PFSK-1 (cell line): ENCODE measurements around the gene ATG7.

Source experiments
- FOXP2 ChIP-seq: optimal IDR thresholded peaks from 2 replicates; pipeline ENCODE3; 2011; ENCODE audit warnings: borderline replicate concordance, control low read depth, inconsistent platforms; ENCODE audit not compliant: insufficient read depth; ENCODE audit errors: extremely low read length, extremely low read depth
- POLR2AphosphoS5 ChIP-seq: IDR thresholded peaks from 2 replicates; pipeline ENCODE4 v1.6.1; 2012; ENCODE audit warnings: low read depth, mild to moderate bottlenecking, control low read depth, low read length, moderate library complexity
- SIN3A ChIP-seq: IDR thresholded peaks from 2 replicates; pipeline ENCODE4 v1.6.1; 2012; ENCODE audit warnings: mild to moderate bottlenecking, low read length, moderate library complexity, borderline replicate concordance; ENCODE audit not compliant: insufficient read depth
- TAF1 ChIP-seq: IDR thresholded peaks from 2 replicates; pipeline ENCODE4 v1.6.1; 2012; ENCODE audit warnings: low read length, control low read depth, borderline replicate concordance; ENCODE audit not compliant: insufficient read depth
- TF ChIP-seq, protein P1 (sequence below), 2 experiments: IDR thresholded peaks; 2 replicates each; pipeline versions ENCODE4 v1.6.1 to v1.8.0; 2011 to 2012; ENCODE audit warnings: low read depth in 2 of 2, low read length in 2 of 2, control low read depth in 1 of 2, inconsistent platforms in 1 of 2, mild to moderate bottlenecking in 1 of 2, moderate library complexity in 1 of 2; ENCODE audit not compliant: insufficient read depth in 1 of 2

DNA sequence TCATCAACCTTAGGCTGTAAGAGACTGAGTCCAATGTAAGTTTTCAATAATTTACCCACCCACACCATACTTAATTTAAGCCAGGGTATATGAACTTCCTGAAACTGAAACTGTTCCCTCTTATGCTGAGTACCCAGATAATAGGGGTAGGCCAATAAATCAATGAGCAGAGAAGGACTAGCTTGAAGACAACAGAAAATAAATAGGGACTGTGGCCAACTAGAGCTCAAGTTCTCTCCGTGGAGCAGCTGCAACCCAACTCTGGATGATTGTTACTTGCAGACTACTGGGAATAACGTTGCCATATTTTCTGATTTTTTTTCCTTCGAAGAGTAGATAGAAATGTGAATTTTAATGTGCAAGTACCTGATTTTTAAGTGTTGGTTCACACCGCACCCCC, 128.0 kb downstream of the ATG7 start:
- TF ChIP-seq TAF1, result no peak
- no peak for TF ChIP-seq POLR2AphosphoS5
- TF ChIP-seq, protein P1, sequence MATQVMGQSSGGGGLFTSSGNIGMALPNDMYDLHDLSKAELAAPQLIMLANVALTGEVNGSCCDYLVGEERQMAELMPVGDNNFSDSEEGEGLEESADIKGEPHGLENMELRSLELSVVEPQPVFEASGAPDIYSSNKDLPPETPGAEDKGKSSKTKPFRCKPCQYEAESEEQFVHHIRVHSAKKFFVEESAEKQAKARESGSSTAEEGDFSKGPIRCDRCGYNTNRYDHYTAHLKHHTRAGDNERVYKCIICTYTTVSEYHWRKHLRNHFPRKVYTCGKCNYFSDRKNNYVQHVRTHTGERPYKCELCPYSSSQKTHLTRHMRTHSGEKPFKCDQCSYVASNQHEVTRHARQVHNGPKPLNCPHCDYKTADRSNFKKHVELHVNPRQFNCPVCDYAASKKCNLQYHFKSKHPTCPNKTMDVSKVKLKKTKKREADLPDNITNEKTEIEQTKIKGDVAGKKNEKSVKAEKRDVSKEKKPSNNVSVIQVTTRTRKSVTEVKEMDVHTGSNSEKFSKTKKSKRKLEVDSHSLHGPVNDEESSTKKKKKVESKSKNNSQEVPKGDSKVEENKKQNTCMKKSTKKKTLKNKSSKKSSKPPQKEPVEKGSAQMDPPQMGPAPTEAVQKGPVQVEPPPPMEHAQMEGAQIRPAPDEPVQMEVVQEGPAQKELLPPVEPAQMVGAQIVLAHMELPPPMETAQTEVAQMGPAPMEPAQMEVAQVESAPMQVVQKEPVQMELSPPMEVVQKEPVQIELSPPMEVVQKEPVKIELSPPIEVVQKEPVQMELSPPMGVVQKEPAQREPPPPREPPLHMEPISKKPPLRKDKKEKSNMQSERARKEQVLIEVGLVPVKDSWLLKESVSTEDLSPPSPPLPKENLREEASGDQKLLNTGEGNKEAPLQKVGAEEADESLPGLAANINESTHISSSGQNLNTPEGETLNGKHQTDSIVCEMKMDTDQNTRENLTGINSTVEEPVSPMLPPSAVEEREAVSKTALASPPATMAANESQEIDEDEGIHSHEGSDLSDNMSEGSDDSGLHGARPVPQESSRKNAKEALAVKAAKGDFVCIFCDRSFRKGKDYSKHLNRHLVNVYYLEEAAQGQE (IDR thresholded peaks at IDR 0.05; ENCODE audit: insufficient read depth in 1 of 2, low read depth in 2 of 2, low read length in 2 of 2), result no peak
- no peak for TF ChIP-seq SIN3A
- no peak for TF ChIP-seq FOXP2
